Adipose tissue (tissue), 3 donors: ENCODE measurements around the gene CRELD2. TPM values are rescaled to one million over a fixed set of nuclear protein-coding genes. Genes with fewer than 3 reads are reported as not detected.

Source experiments
- H3K27ac ChIP-seq: one replicate; pipeline ENCODE4 v1.5.1; 2013; ENCODE audit warnings: low read depth, low read length
- WGBS, 3 donors: extraction: QIAGEN DNeasy Blood & Tissue Kit; methylation state at CpG; one replicate each; pipeline ENCODE4 v1.1.7; 2013; 5-methylcytosine and 5-hydroxymethylcytosine counted together
- polyA plus RNA-seq, 3 donors: library from polyadenylated mRNA; stranded (reverse); fragments of 200-250 nt; gene quantifications; one replicate each; pipeline ENCODE4 v1.2.3, GENCODE V29; 2013
- donor health status: healthy with polysubstance abuse.
- donor health status: Bipolar disorder and iron deficiency.
- donor health status: healthy.

CRELD2 gene
- polyA plus RNA-seq, 3 donors: 30.0 to 53.5 (median 41.7) TPM

- WGBS, 3 donors: 92 to 96% (median 94%) methylated on average over 11 to 14 of the region's 14 CpGs
- H3K27ac ChIP-seq: no peak overlapping the region
Measured at GRCh38 chr22:49906799-49907290, 11.6 kb upstream of the CRELD2 start.

GRCh38 chr22:49907807-49908206, 10.6 kb upstream of the CRELD2 start:
- 95 to 97% (median 96%) methylated on average over 19 of the region's 19 CpGs for WGBS, 3 donors
- no peak overlapping the region for H3K27ac ChIP-seq

GRCh38 chr22:49909476-49910205, 8.8 kb upstream of the CRELD2 start:
- 94 to 95% (median 94%) methylated on average over 23 of the region's 23 CpGs for WGBS, 3 donors
- H3K27ac ChIP-seq: no peak overlapping the region

- WGBS, 3 donors: 92 to 94% (median 93%) methylated on average over 27 of the region's 27 CpGs
- H3K27ac ChIP-seq: no peak overlapping the region
Measured at GRCh38 chr22:49910229-49911155, 7.9 kb upstream of the CRELD2 start.

- WGBS, 3 donors: 92 to 96% (median 95%) methylated on average over 30 of the region's 30 CpGs
- no peak overlapping the region for H3K27ac ChIP-seq
Measured at GRCh38 chr22:49911881-49912625, 6.4 kb upstream of the CRELD2 start.

GRCh38 chr22:49913026-49913425, 5.4 kb upstream of the CRELD2 start:
- 94 to 97% (median 96%) methylated on average over 14 of the region's 14 CpGs for WGBS, 3 donors
- no peak overlapping the region for H3K27ac ChIP-seq

- 93 to 97% (median 95%) methylated on average over 14 of the region's 14 CpGs for WGBS, 3 donors
Measured at GRCh38 chr22:49913446-49913845, 5.0 kb upstream of the CRELD2 start.

GRCh38 chr22:49914256-49914655, 4.2 kb upstream of the CRELD2 start:
- H3K27ac ChIP-seq: no peak overlapping the region
- WGBS, 3 donors: 88 to 89% (median 89%) methylated on average over 12 of the region's 12 CpGs

More at GRCh38 chr22:49913446-49913845, 5.0 kb upstream of the CRELD2 start:
- H3K27ac ChIP-seq: no peak overlapping the region

GRCh38 chr22:49915610-49916009, 2.8 kb upstream of the CRELD2 start:
- WGBS, 3 donors: 94 to 96% (median 95%) methylated on average over 12 of the region's 12 CpGs
- no peak overlapping the region for H3K27ac ChIP-seq

GRCh38 chr22:49916831-49917230, 1.6 kb upstream of the CRELD2 start:
- 90 to 91% (median 91%) methylated on average over 11 of the region's 11 CpGs for WGBS, 3 donors
- no peak overlapping the region for H3K27ac ChIP-seq

GRCh38 chr22:49918911-49919881, 762 bp downstream of the CRELD2 start:
- WGBS, 3 donors: 28 to 43% (median 41%) methylated on average over 46 to 47 of the region's 47 CpGs
- no peak overlapping the region for H3K27ac ChIP-seq

- WGBS, 3 donors: 95 to 96% (median 96%) methylated on average over 18 of the region's 18 CpGs
- H3K27ac ChIP-seq: no peak overlapping the region
Measured at GRCh38 chr22:49920859-49921258, 2.4 kb downstream of the CRELD2 start.

- 91 to 93% (median 92%) methylated on average over 35 of the region's 35 CpGs for WGBS, 3 donors
- H3K27ac ChIP-seq: no peak overlapping the region
Measured at GRCh38 chr22:49921508-49922278, 3.3 kb downstream of the CRELD2 start.

- WGBS, 3 donors: 92 to 93% (median 92%) methylated on average over 19 to 22 of the region's 22 CpGs
- H3K27ac ChIP-seq: no peak overlapping the region
Measured at GRCh38 chr22:49922484-49922883, 4.0 kb downstream of the CRELD2 start.

- 94 to 95% (median 95%) methylated on average over 22 to 25 of the region's 25 CpGs for WGBS, 3 donors
- H3K27ac ChIP-seq: no peak overlapping the region
Measured at GRCh38 chr22:49922926-49923325, 4.5 kb downstream of the CRELD2 start.

- WGBS, 3 donors: 77 to 82% (median 78%) methylated on average over 16 of the region's 16 CpGs
- H3K27ac ChIP-seq: no peak overlapping the region
Measured at GRCh38 chr22:49923445-49923844, 5.0 kb downstream of the CRELD2 start.
